T47D (cell line): Measurements from ENCODE around the gene GIMAP2.

ENCODE experiments used
- DNase-seq, 2 experiments: peaks; one replicate each; pipeline versions ENCODE4 v3.0.0 to v3.0.0-alpha.2; 2011 to 2012; ENCODE audit warnings: low read depth in 1 of 2, low spot score in 1 of 2
- JUND ChIP-seq: IDR thresholded peaks from 2 replicates; pipeline ENCODE4 v1.6.1; 2012; ENCODE audit warnings: low read depth
- in situ Hi-C: cut with HindIII; loops from 2 replicates; pipeline ENCODE4 v1.10.0; 2016; ENCODE audit warnings: low sequenced_read_pairs, low pct_unique_long_range_greater_than_20kb

GIMAP2 gene

DNA sequence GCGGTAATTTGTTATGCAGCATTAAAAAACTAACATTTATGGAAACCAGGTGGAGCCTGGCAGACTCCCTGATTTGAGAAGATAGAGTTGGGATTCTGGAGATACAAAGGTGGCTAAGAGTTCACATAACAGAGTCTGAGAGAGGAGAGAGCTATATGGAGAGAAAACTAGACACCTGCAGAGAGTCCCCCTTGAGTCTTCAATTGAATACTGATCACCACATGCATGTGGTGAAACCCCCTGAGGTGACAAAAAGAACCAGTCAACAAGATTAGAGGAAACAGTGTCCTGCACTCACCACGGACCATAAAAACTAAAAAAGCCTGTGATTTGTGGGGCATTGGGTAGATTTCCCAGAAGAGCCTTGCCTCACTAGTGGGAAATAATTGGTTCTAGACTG is 10.1 kb downstream of the GIMAP2 start:
- no peak for DNase-seq
- in situ Hi-C loops: no loop called here
- TF ChIP-seq JUND: no peak

DNA sequence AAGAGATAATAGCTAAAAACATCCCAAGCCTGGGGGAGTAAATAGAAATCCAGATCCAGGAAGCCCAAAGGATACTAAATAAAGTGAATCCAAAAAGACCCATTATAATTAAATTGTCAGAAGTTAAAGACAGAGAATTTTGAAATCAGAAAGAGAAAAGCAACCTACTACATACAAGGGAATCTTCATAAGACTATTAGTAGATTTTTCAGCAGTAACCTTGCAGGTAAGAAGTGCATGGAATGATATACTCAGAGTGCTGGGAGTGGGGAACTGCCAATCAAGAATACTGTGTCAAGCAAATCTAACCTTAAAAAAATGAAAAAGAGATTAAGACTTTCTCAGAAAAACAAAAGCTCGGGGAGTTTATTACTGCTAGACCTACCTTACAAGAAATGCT is 17.7 kb downstream of the GIMAP2 start:
- DNase-seq: no peak
- in situ Hi-C loops: no loop called here
- no peak for TF ChIP-seq JUND

GRCh38 chr7:150715293-150715692 is 29.8 kb downstream of the GIMAP2 start:
- TF ChIP-seq JUND: no peak
- in situ Hi-C loops: no loop called here
- DNase-seq: no peak

DNA sequence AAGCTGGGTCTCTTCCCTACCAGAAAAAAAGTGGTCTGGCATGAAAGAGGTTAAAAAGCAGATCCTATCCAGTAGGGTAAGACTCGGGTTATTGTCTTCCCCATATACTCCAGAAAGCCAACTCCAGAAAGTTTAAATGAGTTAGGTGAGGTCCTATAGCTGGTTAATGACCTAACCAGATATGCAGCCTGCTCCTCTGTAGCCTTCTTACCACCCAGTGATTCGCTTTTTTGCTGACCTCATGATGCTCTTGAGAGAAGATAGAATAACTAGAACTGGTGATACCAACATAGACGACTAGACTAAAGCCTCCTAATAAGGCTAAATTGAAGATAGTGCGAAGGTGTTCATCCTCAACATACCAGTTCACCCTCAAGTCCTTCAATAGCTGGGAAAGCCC is 30.2 kb downstream of the GIMAP2 start:
- TF ChIP-seq JUND: no peak
- no peak for DNase-seq
- in situ Hi-C loops: no loop called here

- TF ChIP-seq JUND: no peak
- in situ Hi-C loops: no loop called here
- no peak for DNase-seq
Observed at GRCh38 chr7:150716368-150716767, 30.9 kb downstream of the GIMAP2 start, which contains the start of gene GIMAP1. Gene GIMAP1, plus strand, starts transcription at chr7:150716613. Its CDS starts 2,435 bp downstream, at chr7:150719048.

GRCh38 chr7:150716939-150717338 is 31.4 kb downstream of the GIMAP2 start:
- no peak for TF ChIP-seq JUND
- in situ Hi-C loops: no loop called here
- DNase-seq: no peak

DNA sequence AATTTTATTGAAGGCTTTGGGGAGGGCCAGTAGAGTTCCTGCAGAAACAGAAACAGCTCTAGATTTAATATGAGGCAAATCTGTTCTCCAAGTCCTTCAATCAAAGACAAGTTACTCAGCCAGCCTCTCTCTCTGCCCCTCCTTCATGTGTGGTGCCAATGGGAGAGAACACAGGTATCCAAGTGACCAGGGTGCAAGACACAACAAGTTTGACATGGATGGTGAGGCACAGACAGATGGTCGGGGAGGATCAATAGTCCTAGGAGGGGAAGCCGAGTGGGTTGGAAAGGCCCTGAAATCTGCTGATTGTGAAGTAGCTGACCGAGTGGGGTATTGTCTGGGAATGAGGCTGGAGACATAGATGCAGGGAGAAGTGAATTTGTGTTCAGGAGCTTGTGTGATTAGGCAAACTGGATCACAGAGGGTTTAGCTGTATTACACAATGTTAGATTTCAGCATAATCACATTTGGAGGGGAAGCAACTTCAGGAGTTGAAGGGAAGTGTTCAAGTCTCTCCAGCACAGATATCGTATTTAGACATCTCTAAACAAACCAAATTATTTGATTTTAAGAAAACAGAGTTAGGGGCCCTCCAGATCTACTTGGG is 32.4 kb downstream of the GIMAP2 start:
- in situ Hi-C loops: no loop called here
- no peak for TF ChIP-seq JUND
- no peak for DNase-seq

DNA sequence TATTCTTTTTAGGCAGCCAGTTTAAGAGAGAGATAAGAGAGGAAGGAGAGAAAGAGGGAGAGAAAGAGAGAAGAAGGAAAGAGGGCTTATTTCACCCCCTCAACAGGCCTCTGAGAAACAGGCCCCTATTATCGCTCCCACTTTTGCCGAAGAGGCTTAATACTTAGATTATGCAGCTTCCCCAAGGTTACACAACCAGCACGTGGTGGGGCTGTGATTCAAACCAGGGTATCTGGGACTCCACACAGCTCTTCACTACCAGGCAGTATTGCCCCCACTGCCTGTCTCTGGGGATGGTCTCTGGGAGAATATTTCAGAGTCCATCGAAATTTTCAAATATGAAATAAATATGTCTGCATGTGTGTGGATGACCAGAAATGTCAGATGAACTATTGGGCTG is 33.9 kb downstream of the GIMAP2 start:
- in situ Hi-C loops: no loop called here
- no peak for DNase-seq
- TF ChIP-seq JUND: no peak

GRCh38 chr7:150719960-150720891 is 34.7 kb downstream of the GIMAP2 start:
- no peak for TF ChIP-seq JUND
- in situ Hi-C loops: no loop called here
- no peak for DNase-seq

DNA sequence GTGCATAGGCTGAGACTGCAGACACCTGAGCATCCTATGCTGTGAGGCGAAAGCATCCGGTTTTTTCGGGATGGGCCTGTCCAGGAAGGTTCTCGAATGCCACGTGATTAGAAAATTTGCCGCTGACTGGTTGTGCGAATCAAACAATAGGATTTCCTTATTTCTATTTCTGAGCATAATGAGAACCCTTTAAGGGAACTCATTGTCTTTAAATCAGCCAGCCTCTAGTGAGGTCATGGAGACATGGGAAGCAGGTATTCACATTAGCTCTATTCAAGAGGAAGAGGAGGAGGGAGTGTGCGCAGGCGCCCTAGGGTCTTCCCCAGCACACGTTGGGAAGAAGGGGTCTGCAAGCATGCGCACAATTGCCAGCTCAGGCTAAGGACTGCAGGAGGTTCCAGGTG is 36.5 kb downstream of the GIMAP2 start:
- no peak for DNase-seq
- in situ Hi-C loops: no loop called here
- TF ChIP-seq JUND: no peak

GRCh38 chr7:150722431-150722931 is 37.0 kb downstream of the GIMAP2 start:
- no peak for TF ChIP-seq JUND
- in situ Hi-C loops: no loop called here
- DNase-seq: no peak

DNA sequence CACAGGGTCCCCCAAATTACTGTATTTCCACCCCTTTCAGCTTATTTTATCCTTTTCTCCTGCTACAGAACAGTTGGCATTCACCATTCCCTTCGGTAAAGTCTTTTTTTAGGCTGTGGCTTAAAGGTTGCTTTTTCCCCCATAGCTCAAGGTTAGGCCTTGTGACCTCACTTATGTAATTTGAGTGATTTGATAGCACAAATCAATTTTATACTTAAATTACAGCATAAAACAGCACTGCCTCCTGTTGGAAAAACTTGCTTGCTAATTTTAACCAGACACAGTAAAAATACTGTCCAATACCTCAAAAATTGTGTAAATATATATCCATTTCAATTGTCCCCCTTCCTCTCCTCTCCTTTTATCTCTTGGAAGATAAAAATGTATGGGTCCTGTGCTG is 38.0 kb downstream of the GIMAP2 start:
- TF ChIP-seq JUND: no peak
- no peak for DNase-seq
- in situ Hi-C loops: no loop called here

- no peak for TF ChIP-seq JUND
- in situ Hi-C loops: no loop called here
- DNase-seq: no peak
Observed at GRCh38 chr7:150727381-150727780, 41.9 kb downstream of the GIMAP2 start.
